NCI-H2227 (cell line): ENCODE measurements around the gene MEIOB.
A peak's percentile ranks its signal among the peaks of the same experiment; 100 is the strongest.
"Not testable (repeated sequence)": the region's sequence is repeated elsewhere in the genome, so short reads cannot be mapped to it uniquely, and the experiment has no call there.

Source experiments
- DNase-seq: peaks from one replicate; lab custom pipeline; 2025; ENCODE audit not compliant: unreplicated experiment; lab: John Stamatoyannopoulos, UW

MEIOB gene

DNA sequence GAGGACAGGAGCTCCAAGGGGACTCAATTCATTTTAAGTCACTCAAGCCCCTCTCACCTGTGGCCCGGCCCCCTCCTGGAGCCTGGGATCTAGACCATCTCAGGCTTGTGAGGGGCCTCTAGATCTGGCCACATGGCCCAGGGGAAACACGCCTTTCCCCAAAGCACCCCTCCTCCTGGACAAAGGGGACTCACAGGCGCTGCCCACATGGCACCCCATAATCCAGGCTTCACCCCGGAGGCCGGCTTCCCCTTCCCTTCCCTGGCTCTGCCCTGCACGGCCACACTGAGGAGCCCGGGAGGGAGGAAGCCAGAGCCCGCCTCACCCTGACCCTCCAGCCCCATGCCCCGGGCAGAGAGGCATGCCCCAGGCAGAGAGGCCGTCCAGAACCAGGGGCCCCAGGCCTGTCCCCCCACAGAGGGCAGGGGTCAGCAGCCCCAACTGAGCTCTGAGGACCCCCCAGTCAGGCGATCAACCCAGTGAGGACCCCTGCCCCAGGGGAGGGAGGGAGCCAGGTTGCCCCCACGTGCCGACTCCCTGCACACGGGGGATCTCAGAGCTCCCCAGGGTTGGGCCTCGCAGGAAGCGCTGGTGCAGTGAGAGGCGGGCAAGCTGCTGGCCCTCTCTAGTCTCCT, 35.4 kb upstream of the MEIOB start:
- DNase-seq: no peak

DNA sequence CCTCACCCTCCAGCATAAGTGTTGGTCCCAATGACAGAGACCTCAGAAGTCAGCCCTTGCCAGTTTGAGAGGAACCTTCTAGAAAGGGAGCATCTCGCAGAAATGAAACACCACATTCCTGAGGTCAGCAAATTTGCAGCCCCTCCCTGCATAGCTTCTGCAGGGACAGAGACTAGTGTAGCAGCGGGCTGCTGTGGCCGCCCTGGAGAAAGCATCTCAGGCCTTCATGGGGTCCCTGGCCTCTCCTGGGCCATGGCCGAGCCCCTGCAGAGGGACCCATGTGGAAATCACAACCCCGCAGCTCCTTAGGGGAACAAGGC, 34.8 kb upstream of the MEIOB start:
- DNase-seq: no peak

DNA sequence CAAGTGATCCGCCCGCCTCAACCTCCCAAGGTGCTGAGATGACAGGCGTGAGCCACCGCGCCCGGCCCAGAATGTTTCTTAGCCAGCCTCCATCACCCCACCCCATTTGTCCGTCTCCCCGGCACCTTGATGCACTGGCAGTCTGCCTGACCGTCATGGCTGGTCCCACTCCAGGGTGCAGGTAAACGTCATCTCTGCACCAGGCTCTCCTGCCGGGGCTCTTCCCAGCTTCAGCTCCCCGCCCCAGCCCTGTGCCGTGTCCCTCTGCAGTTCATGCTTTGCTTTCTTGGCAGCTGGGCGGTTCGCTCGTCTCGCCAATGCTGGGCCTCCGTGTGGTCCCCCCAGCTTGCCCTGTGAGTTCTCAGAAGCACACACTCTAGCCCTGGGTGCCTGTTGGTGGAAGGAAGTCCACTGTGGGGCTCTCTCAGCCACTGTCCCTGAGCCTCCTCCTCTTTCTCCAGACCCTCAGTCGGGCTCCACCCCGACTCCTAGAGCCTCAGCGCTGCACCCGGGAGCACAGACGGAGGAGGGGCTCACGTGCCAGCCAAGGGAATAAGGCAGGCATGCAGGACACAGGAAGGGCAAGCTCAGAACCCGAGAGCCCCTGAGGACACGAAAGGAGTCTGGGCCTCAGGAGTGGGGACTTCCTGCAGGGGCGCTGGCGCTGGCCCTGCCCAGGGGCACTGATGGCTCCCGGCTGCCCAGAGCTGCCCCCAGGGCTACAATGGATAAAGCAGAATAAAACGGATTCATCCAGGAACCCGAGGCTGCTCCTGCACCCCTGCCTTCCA, 34.3 kb upstream of the MEIOB start:
- DNase-seq: peak; percentile 40

DNA sequence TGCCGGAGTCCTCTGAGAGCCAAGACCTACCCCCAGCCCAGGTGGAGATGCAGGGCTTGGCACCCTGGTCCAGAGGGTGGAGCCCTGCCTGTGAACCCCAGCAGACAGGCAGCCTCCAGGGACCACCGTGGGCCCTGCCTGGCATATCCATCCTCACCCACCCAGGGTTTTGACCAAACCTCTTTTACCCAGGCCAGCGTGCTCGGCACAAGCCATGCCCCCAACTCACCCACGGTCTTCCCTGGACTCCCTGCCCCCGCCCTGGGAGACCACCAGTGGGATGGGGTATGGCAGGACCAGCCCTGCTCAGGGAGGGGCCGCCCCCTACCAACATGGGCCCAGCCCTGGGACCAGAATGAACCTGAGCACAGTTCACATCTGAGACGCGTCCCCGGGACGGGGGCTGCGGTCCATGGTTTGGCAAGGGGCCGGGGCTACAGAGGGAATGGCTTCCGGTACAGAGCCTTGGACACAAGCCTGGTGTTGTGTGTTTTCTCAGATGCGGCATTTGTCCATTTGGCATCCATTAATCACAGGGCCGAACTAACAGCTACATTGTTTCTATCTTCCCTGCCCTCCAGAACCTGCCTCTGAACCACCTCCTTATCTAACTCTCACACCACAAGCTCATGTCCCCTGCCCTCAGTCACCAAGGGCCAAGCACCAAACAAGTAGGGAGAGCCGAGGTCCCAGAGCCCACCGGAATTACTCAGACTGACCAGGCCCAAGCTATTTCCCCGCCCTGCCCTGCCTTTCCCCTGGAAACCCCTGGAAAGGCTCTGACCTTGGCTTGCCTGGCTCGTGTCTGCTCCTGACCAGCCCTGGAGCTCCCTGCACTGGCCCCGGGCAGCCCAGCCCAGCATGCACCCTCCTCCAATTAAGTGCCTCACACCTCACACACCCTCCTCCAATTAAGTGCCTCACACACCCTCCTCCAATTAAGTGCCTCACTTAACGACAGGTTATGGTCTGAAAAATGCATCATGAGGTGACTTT, 32.2 kb upstream of the MEIOB start:
- DNase-seq: no peak

DNA sequence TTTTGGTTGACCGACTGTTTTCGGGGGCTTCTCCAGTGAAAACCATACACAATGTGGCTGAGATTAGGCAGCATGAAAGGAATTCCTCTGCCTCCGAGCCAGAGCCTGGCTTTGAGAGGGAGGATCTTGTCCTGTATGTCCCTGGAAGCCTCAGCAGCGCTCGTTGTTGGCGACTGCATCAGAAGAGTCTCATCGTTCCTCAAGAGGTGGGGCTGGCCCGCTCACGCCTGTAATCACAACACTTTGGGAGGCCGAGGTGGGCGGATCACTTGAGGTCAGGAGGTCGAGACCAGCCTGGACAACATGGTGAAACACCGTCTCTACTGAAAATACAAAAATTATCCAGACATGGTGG, 31.2 kb upstream of the MEIOB start:
- no peak for DNase-seq

DNA sequence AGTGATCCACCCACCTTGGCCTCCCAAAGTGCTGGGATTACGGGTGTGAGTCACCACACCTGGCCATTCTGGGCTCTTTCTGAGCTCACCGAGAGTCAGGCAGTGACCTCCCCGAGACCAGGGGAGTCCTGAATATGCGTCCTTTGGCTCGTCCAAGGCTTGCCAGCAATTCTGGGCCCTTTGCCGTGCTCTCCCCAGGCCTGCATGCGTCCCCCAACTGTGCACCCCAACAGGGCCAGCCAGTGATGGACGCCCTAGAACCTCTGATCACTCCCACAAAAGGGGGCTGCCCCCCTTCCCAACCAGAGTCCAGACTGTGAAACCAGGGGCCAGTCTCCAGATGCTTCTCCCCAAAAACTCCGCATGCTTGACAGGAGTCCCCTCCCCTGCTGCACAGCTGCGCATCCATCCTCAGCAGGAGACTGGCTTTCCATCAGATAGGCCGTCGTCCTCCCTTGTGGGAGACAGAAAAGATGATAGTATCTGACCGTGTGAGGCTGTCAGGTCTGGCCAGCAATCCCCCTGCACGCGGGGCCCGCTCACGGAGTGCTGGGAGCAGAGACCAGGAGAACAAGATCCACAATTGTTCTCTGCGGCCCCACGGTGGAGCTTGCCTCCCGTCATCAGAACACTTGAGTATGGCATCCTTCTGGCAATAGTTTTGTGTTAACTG, 30.7 kb upstream of the MEIOB start:
- DNase-seq: no peak

DNA sequence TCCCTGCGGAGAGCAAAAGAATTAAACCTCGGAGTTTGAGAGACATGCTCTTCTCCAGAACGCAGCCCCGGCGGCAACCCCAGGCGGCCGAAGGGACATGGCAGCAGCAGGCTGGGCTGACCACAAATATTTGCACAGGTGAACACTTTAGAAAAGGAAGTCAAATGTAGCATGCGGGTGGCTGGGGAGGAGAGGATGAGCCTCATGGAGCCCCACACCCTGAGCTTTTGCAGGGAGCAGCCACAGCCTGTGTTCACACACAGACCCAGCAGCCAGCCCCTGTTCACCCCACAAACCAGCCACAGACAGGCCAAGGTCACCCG, 28.4 kb upstream of the MEIOB start:
- DNase-seq: no peak

DNA sequence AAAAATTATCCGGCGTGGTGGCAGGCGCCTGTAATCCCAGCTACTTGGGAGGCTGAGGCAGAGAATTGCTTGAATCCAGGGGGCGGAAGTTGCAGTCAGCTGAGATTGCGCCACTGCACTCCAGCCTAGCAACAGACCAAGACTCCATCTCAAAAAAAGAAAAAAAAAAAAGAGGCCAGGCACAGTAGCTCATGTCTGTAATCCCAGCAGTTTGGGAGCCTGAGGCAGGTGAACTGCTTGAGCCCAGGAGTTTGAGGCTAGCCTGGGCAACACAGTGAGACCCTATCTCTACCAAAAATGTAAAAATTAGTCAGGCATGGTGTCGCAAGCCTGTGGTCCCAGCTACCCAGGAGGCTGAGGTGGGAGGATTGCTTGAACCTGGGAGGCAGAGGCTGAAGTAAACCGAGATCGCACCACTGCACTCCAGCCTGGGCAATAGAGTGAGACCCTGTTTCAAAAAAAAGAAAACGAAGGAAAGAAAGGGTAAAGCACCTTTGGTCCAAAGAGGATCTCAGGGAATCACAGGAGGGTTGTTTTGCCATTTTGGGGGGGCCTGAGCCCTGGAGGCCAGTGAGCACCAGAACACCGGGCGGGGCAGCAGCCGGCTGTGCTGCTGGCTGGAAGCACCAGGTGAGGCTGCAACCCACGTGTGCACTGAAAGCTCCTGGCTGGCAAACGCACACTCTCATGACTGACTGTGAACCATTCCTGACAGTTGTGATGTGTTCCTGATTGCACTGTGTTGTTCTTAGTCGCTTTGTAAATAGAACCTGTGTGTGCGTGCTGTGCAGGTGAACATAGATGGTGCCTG, 27.9 kb upstream of the MEIOB start:
- no peak for DNase-seq

DNA sequence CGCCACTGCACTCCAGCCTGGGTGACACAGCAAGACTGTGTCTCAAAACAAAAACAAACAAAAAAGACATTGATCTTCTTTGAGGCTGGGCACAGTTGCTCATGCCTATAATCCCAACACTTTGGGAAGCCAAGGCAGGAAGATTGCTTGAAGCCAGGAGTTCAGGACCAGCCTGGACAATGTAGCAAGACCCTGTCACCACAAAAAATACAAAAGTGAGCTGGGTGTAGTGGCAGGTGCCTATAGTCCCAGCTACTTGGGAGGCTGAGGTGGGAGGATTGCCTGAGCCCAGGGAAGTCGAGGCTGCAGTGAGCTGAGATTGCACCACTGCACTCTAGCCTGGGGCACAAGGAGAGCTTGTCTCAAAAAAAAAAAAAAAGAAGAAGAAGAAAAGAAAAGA, 25.7 kb upstream of the MEIOB start:
- not testable (repeated sequence) for DNase-seq

DNA sequence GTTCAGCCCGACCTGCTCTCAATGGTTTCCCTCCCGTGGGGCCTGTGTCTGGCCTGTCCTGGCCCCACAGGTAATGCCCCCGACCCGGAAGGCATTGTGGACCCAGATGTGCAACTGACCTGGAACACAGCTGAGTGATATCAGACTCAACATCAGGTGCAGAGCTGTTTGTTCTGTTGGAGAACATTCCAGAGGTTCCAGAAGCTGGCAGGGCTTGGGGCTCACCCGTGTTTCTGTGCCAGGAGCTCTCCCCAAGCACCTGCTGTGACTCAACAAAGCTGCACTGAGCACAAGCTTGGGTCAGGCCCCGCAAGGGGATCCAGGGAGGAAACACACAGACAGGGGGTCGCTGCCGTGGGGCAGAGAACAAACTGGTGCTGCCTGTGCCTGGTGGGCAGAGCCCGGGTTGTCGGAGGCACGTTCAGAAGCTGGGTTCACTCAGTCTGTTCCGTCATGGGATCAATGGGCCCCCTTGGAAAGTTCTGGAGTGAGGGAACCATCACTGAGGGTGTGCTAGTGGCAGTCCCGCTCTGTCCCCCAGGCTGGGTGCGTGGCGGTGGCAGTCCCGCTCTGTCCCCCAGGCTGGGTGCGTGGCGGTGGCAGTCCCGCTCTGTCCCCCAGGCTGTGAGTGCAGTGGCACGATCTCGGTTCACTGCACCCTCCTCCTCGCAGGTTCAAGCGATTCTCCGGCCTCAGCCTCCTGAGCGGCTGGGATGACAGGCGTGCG, 24.1 kb upstream of the MEIOB start:
- DNase-seq: no peak

DNA sequence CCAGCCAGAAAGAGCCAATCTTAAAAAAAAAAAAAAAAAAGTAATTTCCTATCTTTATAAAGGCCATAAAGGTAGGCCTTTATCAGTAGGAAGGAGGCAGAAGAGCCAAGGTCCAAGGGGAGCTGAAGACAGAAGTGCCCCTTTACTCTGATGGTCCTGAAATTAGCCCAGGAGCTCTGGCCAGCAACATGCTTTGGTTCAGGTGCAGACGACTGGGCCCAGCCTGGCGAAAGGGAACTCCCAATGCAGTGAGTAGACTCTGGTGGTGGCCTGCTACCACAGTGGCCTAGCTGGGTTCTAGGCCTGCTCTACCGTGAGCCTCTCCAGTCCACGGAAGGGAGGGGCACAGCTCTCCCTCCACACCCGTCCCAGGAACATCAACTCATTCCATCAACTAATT, 23.1 kb upstream of the MEIOB start:
- DNase-seq: no peak

DNA sequence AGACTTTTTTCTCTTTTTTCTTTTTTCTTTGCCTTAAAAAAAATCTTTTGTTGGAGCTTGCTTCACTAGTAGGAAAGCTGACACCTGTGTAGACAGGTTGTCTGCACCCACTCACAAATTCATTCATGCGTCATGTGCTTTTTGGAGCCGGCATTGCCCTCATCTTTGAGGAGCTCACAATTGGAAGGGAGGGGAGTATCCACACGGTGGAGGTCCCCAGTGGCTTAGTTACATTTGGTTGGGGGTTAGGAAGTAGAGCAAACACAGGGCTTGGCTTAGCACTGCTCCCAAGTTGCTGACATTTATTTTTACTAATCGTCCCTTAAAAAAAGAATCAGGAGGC, 18.7 kb upstream of the MEIOB start:
- DNase-seq: no peak

DNA sequence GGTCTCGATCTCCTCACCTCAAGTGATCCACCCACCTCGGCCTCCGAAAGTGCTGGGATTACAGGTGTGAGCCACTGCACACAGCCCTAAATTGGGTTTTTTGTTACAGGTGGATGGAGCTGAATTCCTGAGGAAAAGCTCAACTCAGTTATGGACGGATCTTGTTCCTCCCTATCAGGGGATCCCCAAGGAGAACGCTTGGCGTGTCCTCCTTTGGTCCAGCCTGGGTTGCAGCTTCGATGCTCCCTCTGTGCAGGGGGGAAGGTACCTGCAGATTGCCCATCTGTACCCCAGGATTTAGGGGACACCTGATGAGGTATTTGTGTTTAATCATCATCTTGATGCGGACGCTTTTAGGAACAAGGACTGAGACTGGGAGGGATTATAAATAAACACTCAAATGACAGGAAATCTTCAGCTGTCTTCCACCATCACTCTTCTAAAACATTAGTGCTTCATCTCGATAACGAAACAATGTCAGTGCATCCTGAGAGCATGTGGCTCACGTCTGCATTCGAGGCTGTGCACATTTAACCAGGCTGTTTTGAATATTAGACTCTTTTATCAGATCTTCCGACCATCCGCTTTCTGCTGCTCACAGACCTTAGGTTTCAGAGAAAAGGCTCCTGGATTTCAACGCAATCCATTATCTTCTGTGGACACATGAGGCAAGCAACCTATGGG, 18.2 kb upstream of the MEIOB start:
- no peak for DNase-seq

DNA sequence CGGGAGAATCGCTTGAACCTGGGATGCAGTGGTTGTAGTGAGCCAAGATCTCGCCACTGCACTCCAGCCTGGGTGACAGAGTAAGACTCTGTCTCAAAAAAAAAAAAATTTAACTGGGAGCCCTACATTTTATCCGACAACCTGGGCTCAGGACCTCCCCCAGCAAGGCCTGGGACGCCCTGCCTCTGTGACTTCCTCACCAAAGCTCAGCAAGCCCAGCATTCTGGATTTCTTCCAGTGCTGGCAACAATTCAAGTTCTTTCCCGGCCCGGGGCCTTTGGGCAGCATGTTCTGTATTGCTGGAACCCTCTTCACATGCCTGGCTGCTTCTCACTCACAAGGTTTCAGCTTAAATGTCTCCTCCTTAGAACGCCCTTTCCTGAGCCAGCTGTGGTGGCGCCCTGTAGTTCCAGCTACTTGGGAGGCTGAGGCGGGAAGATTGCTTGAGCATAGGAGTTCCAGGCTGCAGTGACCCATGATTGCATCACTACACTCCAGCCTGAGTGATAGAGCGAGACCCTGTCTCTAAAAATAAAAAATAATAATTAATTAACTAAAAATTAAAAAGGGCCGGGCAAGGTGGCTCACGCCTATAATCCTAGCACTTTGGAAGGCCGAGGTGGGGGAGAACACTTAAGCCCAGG, 15.9 kb upstream of the MEIOB start:
- no peak for DNase-seq

DNA sequence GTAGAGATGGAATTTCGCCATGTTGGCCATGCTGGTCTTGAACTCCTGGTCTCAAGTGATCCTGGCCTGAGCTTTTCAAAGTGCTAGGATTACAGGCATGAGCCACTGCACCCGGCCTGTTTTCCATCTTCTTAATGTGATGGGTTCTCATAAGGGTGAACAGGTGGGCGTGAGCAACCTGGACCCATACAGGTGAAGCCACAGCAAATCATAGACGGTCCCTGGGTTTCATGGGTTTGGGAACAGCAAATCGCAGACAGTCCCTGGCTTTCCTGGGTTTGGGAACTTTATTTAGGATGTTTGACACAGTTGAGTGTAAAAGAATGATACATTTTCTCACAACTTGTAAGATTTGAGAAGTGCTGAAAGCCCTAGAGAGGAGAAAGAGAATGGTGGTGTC, 12.9 kb upstream of the MEIOB start:
- DNase-seq: no peak

DNA sequence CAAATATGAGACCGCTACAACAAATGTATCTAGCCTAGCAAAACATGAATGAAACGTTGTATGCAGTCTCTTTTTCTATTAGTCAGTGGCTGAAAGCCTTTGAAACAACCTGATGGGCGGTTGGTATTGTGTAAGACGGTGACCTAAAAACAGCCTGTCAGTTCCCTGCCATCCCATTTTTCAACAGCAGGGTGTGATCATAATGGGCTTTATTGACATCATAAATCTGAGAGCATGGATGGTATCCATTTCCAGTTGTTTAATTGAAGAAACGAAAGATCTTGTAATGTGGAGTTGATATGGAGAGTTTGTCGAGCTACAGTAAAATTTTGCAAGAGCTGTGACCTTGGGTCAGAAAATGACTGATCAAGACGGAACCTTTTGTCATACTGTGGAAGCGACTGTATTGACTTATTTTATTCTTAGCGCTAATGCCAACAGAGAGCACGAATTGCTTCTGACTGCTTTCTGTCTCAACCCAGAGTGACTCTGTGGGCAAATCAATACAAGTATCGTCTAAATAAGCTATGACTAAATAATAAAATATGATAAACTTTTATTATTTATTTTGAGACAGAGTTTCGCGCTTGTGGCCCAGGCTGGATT, 12.3 kb upstream of the MEIOB start:
- peak; percentile 65 for DNase-seq

DNA sequence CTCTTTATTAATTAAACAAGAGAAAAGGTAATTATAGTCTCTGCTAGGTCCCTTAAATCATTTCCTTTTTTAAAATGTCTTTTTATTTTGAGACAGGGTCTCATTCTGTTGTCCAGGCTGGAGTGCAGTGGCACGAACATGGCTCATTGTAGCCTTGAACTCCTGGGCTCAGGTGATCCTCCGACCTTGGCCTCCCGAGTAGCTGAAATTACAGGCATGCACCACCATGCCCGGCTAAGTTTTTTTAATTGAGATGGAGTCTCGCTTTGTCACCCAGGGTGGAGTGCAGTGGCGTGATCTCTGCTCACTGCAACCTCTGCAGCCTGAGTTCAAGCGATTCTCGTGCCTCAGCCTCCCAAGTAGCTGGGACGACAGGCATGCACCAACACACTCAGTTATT, 9.2 kb upstream of the MEIOB start:
- not testable (repeated sequence) for DNase-seq

DNA sequence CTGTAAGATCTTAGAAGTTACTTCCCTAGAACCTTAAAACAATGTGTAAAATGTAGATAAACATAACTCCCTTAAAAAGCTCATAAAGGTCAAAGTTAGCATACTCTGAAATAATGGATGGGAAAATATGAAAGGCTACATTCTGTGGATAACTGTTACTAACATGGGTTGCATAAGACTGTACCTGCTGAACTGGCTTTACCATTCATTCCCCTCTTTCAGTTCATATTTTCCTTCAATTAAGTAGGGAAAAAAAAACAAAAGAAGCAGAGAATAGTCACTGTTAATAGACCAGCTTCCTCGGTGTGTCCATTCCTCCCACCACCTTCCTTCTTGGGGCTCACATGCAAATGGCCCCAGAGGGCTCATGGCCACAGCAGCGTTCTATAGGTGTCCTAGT, 7.5 kb upstream of the MEIOB start:
- DNase-seq: no peak

DNA sequence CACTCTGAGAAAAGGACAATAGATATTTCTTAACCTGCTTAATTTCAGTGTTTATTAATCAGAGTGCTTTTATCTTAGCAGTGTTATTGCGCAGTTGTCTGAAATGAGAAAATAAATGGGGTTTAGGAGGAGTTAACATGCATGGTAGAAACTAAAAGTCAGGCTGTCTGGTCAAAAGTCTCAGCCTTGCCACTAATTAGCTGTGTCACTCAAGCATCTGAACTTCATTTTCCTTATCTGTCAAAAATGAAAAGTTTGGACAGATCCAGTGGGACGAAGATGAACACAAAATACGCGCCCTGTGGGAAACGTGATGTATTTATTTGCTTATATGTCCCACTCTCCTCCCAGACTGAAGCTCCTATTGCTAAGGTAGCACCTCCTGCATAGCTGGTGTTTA, 6.3 kb upstream of the MEIOB start:
- no peak for DNase-seq
